Thyroid gland (tissue), 4 donors: Measurements from ENCODE around the gene FAM120A.

Experiments used
- CTCF ChIP-seq, 6 experiments: fragments of 200-600 bp in 3 of 6; fragments of 450-650 bp in 3 of 6; sonication (generic) in 3 of 6; IDR thresholded peaks; one replicate each; pipeline ENCODE4 v1.5.1; 2016 to 2019; ENCODE audit warnings: antibody characterized with exemption in 6 of 6, mild to moderate bottlenecking in 2 of 6, inconsistent platforms in 1 of 6, moderate library complexity in 1 of 6
- POLR2A ChIP-seq, 2 donors: fragments of 450-650 bp; IDR thresholded peaks; one replicate each; pipeline ENCODE4 v1.6.1; 2017; ENCODE audit warnings: antibody characterized with exemption in 2 of 2, mild to moderate bottlenecking in 2 of 2, moderate library complexity in 1 of 2

- TF ChIP-seq POLR2A (IDR thresholded peaks at IDR 0.05) = no peak
- TF ChIP-seq CTCF (IDR thresholded peaks at IDR 0.05) = no peak
These were observed 29.3 kb downstream of the FAM120A start for GRCh38 chr9:93480728-93481324.
